GM23338 (cell line): ENCODE measurements around the gene KCTD21. TPM values are rescaled to one million over a fixed set of nuclear protein-coding genes. Genes with fewer than 3 reads are reported as not detected.

Source experiments
- ATAC-seq: fragments of 200-7000 bp; cut with Tn5 transposase; 3 replicates; pipeline ENCODE4 v1.9.1; 2020
- DNase-seq: peaks from one replicate; pipeline ENCODE4 v3.0.0-alpha.2; 2015; ENCODE audit warnings: low spot score
- H2AFZ ChIP-seq: fragments of 200-600 bp; sonication (generic); 2 replicates; pipeline ENCODE4 v1.8.0; 2016; ENCODE audit warnings: antibody characterized with exemption, mild to moderate bottlenecking, moderate library complexity
- H3F3A ChIP-seq: fragments of 200-600 bp; sonication (generic); replicated peaks from 2 replicates; pipeline ENCODE4 v1.8.0; 2017; ENCODE audit warnings: antibody characterized with exemption, mixed run types, low read depth
- H3K27ac ChIP-seq: fragments of 200-600 bp; sonication (generic); 2 replicates; pipeline ENCODE4 v1.6.1; 2016; ENCODE audit warnings: low read depth
- H3K27me3 ChIP-seq: fragments of 200-600 bp; sonication (generic); 2 replicates; pipeline ENCODE4 v1.8.0; 2016; ENCODE audit warnings: mild to moderate bottlenecking, mixed run types, moderate library complexity; ENCODE audit not compliant: insufficient read depth
- H3K36me3 ChIP-seq: fragments of 200-600 bp; sonication (generic); 2 replicates; pipeline ENCODE4 v1.8.0; 2016; ENCODE audit warnings: mild to moderate bottlenecking; ENCODE audit not compliant: insufficient read depth
- H3K4me1 ChIP-seq: fragments of 200-600 bp; sonication (generic); 2 replicates; pipeline ENCODE4 v1.8.0; 2016; ENCODE audit warnings: mild to moderate bottlenecking, moderate library complexity; ENCODE audit not compliant: insufficient read depth
- H3K4me2 ChIP-seq: fragments of 200-600 bp; sonication (generic); 2 replicates; pipeline ENCODE4 v1.7.1; 2017; ENCODE audit warnings: mixed run types
- H3K4me3 ChIP-seq: fragments of 200-600 bp; sonication (generic); 2 replicates; pipeline ENCODE4 v1.6.1; 2016; ENCODE audit warnings: mixed run types
- H3K79me2 ChIP-seq: fragments of 200-600 bp; sonication (generic); replicated peaks from 2 replicates; pipeline ENCODE4 v1.8.0; 2017; ENCODE audit warnings: mild to moderate bottlenecking; ENCODE audit not compliant: insufficient read depth
- H3K9me2 ChIP-seq: fragments of 200-600 bp; sonication (generic); 2 replicates; pipeline ENCODE4 v1.8.0; 2017; ENCODE audit not compliant: insufficient read depth
- H4K20me1 ChIP-seq: fragments of 200-600 bp; sonication (generic); replicated peaks from 2 replicates; pipeline ENCODE4 v1.8.0; 2017; ENCODE audit warnings: mild to moderate bottlenecking; ENCODE audit not compliant: insufficient read depth
- H3K27ac Mint-ChIP-seq: 2 replicates; pipeline ENCODE4 v1.8.0; 2020; ENCODE audit warnings: inconsistent platforms, mild to moderate bottlenecking, moderate library complexity, mixed read lengths
- H3K27me3 Mint-ChIP-seq: 3 replicates; pipeline ENCODE4 v1.8.0; 2022; ENCODE audit warnings: low read depth, mild to moderate bottlenecking, moderate library complexity, mixed read lengths, inconsistent platforms; ENCODE audit not compliant: insufficient read depth, poor library complexity
- H3K36me3 Mint-ChIP-seq: 3 replicates; pipeline ENCODE4 v1.8.0; 2021; ENCODE audit warnings: low read depth, mild to moderate bottlenecking, inconsistent platforms, moderate library complexity, mixed read lengths
- H3K4me1 Mint-ChIP-seq: 3 replicates; pipeline ENCODE4 v1.8.0; 2020; ENCODE audit warnings: mild to moderate bottlenecking, inconsistent platforms, mixed read lengths
- H3K4me3 Mint-ChIP-seq: 3 replicates; pipeline ENCODE4 v1.8.0; 2021; ENCODE audit warnings: moderate library complexity, mild to moderate bottlenecking, inconsistent platforms, mixed read lengths
- H3K9me3 Mint-ChIP-seq: 3 replicates; pipeline ENCODE4 v1.8.0; 2020; ENCODE audit warnings: moderate library complexity, mild to moderate bottlenecking, inconsistent platforms, mixed read lengths
- CREB1 ChIP-seq: fragments of 250-450 bp; sonication (Bioruptor Pico); IDR thresholded peaks from 2 replicates; pipeline ENCODE4 v1.5.0; 2020; ENCODE audit warnings: low read depth, mild to moderate bottlenecking, moderate library complexity
- EZH2 ChIP-seq: fragments of 200-600 bp; sonication (generic); IDR thresholded peaks from one replicate; pipeline ENCODE4 v1.8.0; 2017; ENCODE audit warnings: antibody characterized with exemption, mild to moderate bottlenecking, low read depth; ENCODE audit not compliant: unreplicated experiment
- JUNB ChIP-seq: IDR thresholded peaks from one replicate; pipeline ENCODE4 v1.6.1; 2016; ENCODE audit warnings: antibody characterized with exemption; ENCODE audit not compliant: unreplicated experiment
- POLR2AphosphoS5 ChIP-seq: IDR thresholded peaks from 2 replicates; pipeline ENCODE4 v1.6.1; 2016; ENCODE audit warnings: antibody characterized with exemption, low read depth
- STAT1 ChIP-seq: IDR thresholded peaks from one replicate; pipeline ENCODE4 v1.6.1; 2016; ENCODE audit warnings: antibody characterized with exemption; ENCODE audit not compliant: unreplicated experiment
- ZNF114 ChIP-seq: fragments of 250-450 bp; sonication (Bioruptor Pico); IDR thresholded peaks from 2 replicates; pipeline ENCODE4 v1.5.0; 2020; ENCODE audit warnings: mild to moderate bottlenecking, moderate library complexity
- ZNF331 ChIP-seq: fragments of 250-450 bp; sonication (Bioruptor Pico); IDR thresholded peaks from 2 replicates; pipeline ENCODE4 v1.5.0; 2020; ENCODE audit warnings: low read depth, mild to moderate bottlenecking, moderate library complexity
- polyA plus RNA-seq: library from polyadenylated mRNA; unstranded; fragments of >200 nt; fragmentation: Nextera tagmentation; extraction: Ambion mirVana; gene quantifications from 2 replicates; pipeline ENCODE4 v1.2.1, GENCODE V29; 2016
- total RNA-seq: library from RNA; depleted of rRNA; stranded (reverse); fragments of >200 nt; shearing (Covaris generic); gene quantifications from 2 replicates; pipeline ENCODE4 v1.2.3, GENCODE V29; 2014
- TF ChIP-seq, protein P1 (sequence below): IDR thresholded peaks from one replicate; pipeline ENCODE4 v1.6.1; 2018; ENCODE audit warnings: antibody characterized with exemption; ENCODE audit not compliant: unreplicated experiment
- TF ChIP-seq, protein P2 (sequence below): fragments of 250-450 bp; sonication (Bioruptor Pico); IDR thresholded peaks from 2 replicates; pipeline ENCODE4 v1.5.0; 2020; ENCODE audit warnings: mild to moderate bottlenecking, moderate library complexity
- TF ChIP-seq, protein P3 (sequence below), 2 experiments: fragments of 200-600 bp in 1 of 2; sonication (generic) in 1 of 2; conservative IDR thresholded peaks; 2 replicates each; pipeline versions ENCODE4 v1.5.1 to v1.6.1; 2016 to 2017; ENCODE audit warnings: antibody characterized with exemption in 2 of 2, low read depth in 2 of 2, mild to moderate bottlenecking in 2 of 2, moderate library complexity in 1 of 2

KCTD21 gene
- total and polyA plus RNA-seq, 2 experiments from 2014 or later: 1.0 to 3.7 TPM

DNA sequence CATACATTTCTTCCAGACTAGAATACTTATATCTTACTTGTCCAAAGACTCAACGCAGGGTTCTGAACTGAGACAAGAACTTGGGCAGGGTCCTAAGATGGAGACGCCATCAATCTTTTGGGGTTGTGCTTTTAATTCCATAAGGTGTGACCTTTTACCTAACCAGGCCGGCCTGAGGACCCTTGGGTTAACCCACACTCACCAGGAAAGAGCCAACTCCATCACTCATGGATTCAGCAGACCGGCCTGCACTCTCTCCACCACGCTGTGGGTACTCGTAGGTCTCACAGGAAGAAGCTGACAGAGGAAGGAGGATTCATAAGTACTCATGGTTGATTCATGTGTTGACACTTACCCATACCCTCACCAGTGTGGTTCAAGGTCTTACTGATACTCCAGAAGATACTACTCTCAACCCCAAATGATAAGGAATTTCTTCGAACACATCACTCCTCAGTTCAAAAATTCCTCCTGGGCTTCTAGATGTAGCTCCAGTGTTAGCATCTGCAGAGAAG is 36.5 kb upstream of the KCTD21 start:
- H3K4me2 ChIP-seq: no peak overlapping the region
- H3K36me3 ChIP-seq: no peaks in the 10 kb centered on the region
- H3K27ac Mint-ChIP-seq: no peak overlapping the region
- TF ChIP-seq ZNF114: no peak
- ATAC-seq (no peak), DNase-seq (no peak)
- no peaks in the 10 kb centered on the region for H4K20me1 ChIP-seq
- no peak overlapping the region for H2AFZ ChIP-seq
- H3K9me2 ChIP-seq: no peaks in the 10 kb centered on the region
- no peaks in the 10 kb centered on the region for H3K4me1 ChIP-seq
- H3K27ac ChIP-seq: no peak overlapping the region
- no peaks in the 10 kb centered on the region for H3K4me1 Mint-ChIP-seq
- H3K27me3 ChIP-seq: no peaks in the 10 kb centered on the region
- peaks cover 4% of the 10 kb centered on the region for H3K27me3 Mint-ChIP-seq
- no peak overlapping the region for H3K4me3 Mint-ChIP-seq
- H3K79me2 ChIP-seq: no peaks in the 10 kb centered on the region
- H3K36me3 Mint-ChIP-seq: peaks cover 9% of the 10 kb centered on the region; the same call in 1 of the 3 replicates
- H3K9me3 Mint-ChIP-seq: no peaks in the 10 kb centered on the region; the same call in 2 of the 3 replicates
- no peaks in the 10 kb centered on the region for H3F3A ChIP-seq
- H3K4me3 ChIP-seq: no peak overlapping the region

DNA sequence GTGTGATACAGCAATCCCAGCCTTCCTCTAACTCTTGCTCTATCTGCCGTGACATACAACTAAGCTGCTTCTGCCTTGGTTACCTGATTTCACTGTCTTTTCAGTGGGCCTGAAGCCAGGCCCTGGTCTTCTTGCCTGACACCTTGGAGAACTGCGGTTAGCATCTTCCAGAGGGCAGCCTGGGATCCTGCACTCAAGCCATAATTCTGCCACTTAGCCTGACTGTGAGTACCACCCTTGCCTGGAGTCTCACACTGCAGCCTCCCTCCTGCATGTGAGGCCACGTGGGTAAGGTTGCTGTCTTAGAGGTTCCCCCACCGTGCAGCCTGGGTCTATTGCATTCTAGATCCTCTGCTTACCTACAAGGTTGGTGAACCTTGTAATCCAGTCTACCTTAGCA is 36.1 kb upstream of the KCTD21 start:
- H3K9me2 ChIP-seq: no peaks in the 10 kb centered on the region
- H3K4me1 ChIP-seq: no peaks in the 10 kb centered on the region
- H2AFZ ChIP-seq: no peak overlapping the region
- peaks cover 9% of the 10 kb centered on the region; the same call in 1 of the 3 replicates for H3K36me3 Mint-ChIP-seq
- no peak overlapping the region for H3K4me3 ChIP-seq
- no peak for ATAC-seq
- no peak overlapping the region for H3K27ac Mint-ChIP-seq
- H3K4me3 Mint-ChIP-seq: no peak overlapping the region
- H3K79me2 ChIP-seq: no peaks in the 10 kb centered on the region
- no peaks in the 10 kb centered on the region; the same call in 2 of the 3 replicates for H3K9me3 Mint-ChIP-seq
- peaks cover 4% of the 10 kb centered on the region for H3K27me3 Mint-ChIP-seq
- no peaks in the 10 kb centered on the region for H3K36me3 ChIP-seq
- H3K4me1 Mint-ChIP-seq: no peaks in the 10 kb centered on the region
- H3K27ac ChIP-seq: no peak overlapping the region
- DNase-seq: no peak
- no peak overlapping the region for H3K4me2 ChIP-seq
- no peaks in the 10 kb centered on the region for H3K27me3 ChIP-seq
- H3F3A ChIP-seq: no peaks in the 10 kb centered on the region
- H4K20me1 ChIP-seq: no peaks in the 10 kb centered on the region
- no peak for TF ChIP-seq STAT1
- TF ChIP-seq, protein P1, sequence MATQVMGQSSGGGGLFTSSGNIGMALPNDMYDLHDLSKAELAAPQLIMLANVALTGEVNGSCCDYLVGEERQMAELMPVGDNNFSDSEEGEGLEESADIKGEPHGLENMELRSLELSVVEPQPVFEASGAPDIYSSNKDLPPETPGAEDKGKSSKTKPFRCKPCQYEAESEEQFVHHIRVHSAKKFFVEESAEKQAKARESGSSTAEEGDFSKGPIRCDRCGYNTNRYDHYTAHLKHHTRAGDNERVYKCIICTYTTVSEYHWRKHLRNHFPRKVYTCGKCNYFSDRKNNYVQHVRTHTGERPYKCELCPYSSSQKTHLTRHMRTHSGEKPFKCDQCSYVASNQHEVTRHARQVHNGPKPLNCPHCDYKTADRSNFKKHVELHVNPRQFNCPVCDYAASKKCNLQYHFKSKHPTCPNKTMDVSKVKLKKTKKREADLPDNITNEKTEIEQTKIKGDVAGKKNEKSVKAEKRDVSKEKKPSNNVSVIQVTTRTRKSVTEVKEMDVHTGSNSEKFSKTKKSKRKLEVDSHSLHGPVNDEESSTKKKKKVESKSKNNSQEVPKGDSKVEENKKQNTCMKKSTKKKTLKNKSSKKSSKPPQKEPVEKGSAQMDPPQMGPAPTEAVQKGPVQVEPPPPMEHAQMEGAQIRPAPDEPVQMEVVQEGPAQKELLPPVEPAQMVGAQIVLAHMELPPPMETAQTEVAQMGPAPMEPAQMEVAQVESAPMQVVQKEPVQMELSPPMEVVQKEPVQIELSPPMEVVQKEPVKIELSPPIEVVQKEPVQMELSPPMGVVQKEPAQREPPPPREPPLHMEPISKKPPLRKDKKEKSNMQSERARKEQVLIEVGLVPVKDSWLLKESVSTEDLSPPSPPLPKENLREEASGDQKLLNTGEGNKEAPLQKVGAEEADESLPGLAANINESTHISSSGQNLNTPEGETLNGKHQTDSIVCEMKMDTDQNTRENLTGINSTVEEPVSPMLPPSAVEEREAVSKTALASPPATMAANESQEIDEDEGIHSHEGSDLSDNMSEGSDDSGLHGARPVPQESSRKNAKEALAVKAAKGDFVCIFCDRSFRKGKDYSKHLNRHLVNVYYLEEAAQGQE: no peak
- no peak for TF ChIP-seq CREB1 (CRISPR knock-in tag)
- TF ChIP-seq EZH2: no peak
- TF ChIP-seq ZNF331 (CRISPR knock-in tag): no peak
- TF ChIP-seq POLR2AphosphoS5: no peak
- TF ChIP-seq, protein P2, sequence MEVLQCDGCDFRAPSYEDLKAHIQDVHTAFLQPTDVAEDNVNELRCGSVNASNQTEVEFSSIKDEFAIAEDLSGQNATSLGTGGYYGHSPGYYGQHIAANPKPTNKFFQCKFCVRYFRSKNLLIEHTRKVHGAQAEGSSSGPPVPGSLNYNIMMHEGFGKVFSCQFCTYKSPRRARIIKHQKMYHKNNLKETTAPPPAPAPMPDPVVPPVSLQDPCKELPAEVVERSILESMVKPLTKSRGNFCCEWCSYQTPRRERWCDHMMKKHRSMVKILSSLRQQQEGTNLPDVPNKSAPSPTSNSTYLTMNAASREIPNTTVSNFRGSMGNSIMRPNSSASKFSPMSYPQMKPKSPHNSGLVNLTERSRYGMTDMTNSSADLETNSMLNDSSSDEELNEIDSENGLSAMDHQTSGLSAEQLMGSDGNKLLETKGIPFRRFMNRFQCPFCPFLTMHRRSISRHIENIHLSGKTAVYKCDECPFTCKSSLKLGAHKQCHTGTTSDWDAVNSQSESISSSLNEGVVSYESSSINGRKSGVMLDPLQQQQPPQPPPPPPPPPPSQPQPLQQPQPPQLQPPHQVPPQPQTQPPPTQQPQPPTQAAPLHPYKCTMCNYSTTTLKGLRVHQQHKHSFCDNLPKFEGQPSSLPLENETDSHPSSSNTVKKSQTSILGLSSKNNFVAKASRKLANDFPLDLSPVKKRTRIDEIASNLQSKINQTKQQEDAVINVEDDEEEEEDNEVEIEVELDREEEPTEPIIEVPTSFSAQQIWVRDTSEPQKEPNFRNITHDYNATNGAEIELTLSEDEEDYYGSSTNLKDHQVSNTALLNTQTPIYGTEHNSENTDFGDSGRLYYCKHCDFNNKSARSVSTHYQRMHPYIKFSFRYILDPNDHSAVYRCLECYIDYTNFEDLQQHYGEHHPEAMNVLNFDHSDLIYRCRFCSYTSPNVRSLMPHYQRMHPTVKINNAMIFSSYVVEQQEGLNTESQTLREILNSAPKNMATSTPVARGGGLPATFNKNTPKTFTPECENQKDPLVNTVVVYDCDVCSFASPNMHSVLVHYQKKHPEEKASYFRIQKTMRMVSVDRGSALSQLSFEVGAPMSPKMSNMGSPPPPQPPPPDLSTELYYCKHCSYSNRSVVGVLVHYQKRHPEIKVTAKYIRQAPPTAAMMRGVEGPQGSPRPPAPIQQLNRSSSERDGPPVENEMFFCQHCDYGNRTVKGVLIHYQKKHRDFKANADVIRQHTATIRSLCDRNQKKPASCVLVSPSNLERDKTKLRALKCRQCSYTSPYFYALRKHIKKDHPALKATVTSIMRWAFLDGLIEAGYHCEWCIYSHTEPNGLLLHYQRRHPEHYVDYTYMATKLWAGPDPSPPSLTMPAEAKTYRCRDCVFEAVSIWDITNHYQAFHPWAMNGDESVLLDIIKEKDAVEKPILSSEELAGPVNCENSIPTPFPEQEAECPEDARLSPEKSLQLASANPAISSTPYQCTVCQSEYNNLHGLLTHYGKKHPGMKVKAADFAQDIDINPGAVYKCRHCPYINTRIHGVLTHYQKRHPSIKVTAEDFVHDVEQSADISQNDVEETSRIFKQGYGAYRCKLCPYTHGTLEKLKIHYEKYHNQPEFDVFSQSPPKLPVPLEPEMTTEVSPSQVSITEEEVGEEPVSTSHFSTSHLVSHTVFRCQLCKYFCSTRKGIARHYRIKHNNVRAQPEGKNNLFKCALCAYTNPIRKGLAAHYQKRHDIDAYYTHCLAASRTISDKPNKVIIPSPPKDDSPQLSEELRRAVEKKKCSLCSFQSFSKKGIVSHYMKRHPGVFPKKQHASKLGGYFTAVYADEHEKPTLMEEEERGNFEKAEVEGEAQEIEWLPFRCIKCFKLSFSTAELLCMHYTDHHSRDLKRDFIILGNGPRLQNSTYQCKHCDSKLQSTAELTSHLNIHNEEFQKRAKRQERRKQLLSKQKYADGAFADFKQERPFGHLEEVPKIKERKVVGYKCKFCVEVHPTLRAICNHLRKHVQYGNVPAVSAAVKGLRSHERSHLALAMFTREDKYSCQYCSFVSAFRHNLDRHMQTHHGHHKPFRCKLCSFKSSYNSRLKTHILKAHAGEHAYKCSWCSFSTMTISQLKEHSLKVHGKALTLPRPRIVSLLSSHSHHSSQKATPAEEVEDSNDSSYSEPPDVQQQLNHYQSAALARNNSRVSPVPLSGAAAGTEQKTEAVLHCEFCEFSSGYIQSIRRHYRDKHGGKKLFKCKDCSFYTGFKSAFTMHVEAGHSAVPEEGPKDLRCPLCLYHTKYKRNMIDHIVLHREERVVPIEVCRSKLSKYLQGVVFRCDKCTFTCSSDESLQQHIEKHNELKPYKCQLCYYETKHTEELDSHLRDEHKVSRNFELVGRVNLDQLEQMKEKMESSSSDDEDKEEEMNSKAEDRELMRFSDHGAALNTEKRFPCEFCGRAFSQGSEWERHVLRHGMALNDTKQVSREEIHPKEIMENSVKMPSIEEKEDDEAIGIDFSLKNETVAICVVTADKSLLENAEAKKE (CRISPR knock-in tag): no peak
- TF ChIP-seq JUNB: no peak
- no peak for TF ChIP-seq ZNF114
- TF ChIP-seq, protein P3, sequence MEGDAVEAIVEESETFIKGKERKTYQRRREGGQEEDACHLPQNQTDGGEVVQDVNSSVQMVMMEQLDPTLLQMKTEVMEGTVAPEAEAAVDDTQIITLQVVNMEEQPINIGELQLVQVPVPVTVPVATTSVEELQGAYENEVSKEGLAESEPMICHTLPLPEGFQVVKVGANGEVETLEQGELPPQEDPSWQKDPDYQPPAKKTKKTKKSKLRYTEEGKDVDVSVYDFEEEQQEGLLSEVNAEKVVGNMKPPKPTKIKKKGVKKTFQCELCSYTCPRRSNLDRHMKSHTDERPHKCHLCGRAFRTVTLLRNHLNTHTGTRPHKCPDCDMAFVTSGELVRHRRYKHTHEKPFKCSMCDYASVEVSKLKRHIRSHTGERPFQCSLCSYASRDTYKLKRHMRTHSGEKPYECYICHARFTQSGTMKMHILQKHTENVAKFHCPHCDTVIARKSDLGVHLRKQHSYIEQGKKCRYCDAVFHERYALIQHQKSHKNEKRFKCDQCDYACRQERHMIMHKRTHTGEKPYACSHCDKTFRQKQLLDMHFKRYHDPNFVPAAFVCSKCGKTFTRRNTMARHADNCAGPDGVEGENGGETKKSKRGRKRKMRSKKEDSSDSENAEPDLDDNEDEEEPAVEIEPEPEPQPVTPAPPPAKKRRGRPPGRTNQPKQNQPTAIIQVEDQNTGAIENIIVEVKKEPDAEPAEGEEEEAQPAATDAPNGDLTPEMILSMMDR (conservative IDR thresholded peaks at IDR 0.05; ENCODE audit: low read depth in 2 of 2): no peak
